ENCODE measurements around the gene AMPH. TPM values are rescaled to one million over a fixed set of nuclear protein-coding genes. Genes with fewer than 3 reads are reported as not detected.
"Not testable (repeated sequence)": the region's sequence is repeated elsewhere in the genome, so short reads cannot be mapped to it uniquely, and the experiment has no call there.

AMPH gene
- total RNA-seq, 1 donor from 2014 or later, result 1.2 TPM

GRCh38 chr7:38585572-38586354 lies 45.4 kb downstream of the AMPH start:
- intact Hi-C loops (cut with DNase I), result no loop called here
- no peak overlapping the region for H3K27ac ChIP-seq

GRCh38 chr7:38584443-38585210 lies 46.5 kb downstream of the AMPH start:
- intact Hi-C loops (cut with DNase I), result no loop called here
- ATAC-seq (no peak), DNase-seq (no peak)
- no peak for TF ChIP-seq CTCF (IDR thresholded peaks at IDR 0.05)
- Histone ChIP-seq H3K27ac (no peak overlapping the region), H3K27me3 (ENCODE audit: low read depth) (no peaks in the 10 kb centered on the region), H3K4me3 (no peak overlapping the region), H3K4me1 (no peaks in the 10 kb centered on the region), H3K9me3 (no peaks in the 10 kb centered on the region), H3K36me3 (no peaks in the 10 kb centered on the region)

More at GRCh38 chr7:38585572-38586354, 45.4 kb downstream of the AMPH start:
- no peaks in the 10 kb centered on the region for H3K9me3 ChIP-seq
- TF ChIP-seq CTCF (IDR thresholded peaks at IDR 0.05), result no peak
- ATAC-seq (no peak), DNase-seq (no peak)
- no peaks in the 10 kb centered on the region for H3K4me1 ChIP-seq
- no peaks in the 10 kb centered on the region for H3K27me3 ChIP-seq (ENCODE audit: low read depth)
- no peaks in the 10 kb centered on the region for H3K36me3 ChIP-seq
- no peak overlapping the region for H3K4me3 ChIP-seq

DNA sequence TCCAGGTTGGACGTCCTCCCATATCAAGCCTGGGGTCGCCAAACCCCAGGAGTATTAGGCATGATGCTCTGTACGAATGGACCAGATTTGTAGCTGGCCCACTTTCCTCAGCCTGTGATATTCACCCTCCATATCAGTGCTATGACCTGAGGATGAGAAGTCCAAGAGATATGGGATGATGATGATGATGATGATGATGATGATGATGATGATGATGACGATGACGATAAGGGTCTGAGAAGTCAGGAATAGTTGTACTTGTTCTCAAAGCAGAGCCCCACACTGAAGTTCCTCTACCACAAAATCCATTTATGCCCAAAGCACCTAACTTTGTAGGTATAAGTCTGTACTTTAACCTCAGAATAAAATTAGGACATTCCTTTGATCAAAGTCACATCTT lies 50.7 kb downstream of the AMPH start:
- ATAC-seq, result no peak
- Histone ChIP-seq H3K4me3 (no peak overlapping the region), H3K27me3 (ENCODE audit: low read depth) (no peaks in the 10 kb centered on the region), H3K27ac (no peak overlapping the region), H3K9me3 (no peaks in the 10 kb centered on the region), H3K36me3 (no peaks in the 10 kb centered on the region), H3K4me1 (no peaks in the 10 kb centered on the region)
- intact Hi-C loops (cut with DNase I), result no loop called here
- no peak for TF ChIP-seq CTCF (IDR thresholded peaks at IDR 0.05)
- DNase-seq, result no peak

GRCh38 chr7:38574086-38574485 lies 57.1 kb downstream of the AMPH start:
- DNase-seq, result no peak
- no peak for TF ChIP-seq CTCF (IDR thresholded peaks at IDR 0.05)

DNA sequence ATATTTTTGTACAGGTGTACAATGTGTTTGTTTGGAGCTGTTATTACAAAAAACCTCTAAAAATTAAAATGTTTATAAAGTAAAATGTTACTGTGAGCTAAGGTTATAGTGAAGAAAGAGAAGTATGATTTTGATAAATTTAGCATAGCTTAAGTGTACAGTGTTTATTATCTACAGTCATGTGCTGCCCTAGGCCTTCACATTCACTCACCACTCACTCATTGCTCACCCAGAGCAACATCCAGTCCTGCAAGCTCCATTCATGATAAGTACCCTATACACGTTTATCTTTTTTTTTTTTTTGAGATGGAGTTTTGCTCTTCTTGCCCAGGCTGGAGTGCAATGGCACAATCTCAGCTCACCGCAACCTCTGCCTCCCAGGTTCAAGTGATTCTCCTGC lies 59.6 kb downstream of the AMPH start:
- H3K9me3 ChIP-seq; ATAC-seq; H3K4me3 ChIP-seq; H3K4me1 ChIP-seq; DNase-seq; H3K27me3 ChIP-seq (ENCODE audit: low read depth); H3K27ac ChIP-seq; H3K36me3 ChIP-seq; intact Hi-C loops (cut with DNase I): not testable (repeated sequence)

More at GRCh38 chr7:38574086-38574485, 57.1 kb downstream of the AMPH start:
- intact Hi-C loops (cut with DNase I), result no loop called here
- Histone ChIP-seq H3K27me3 (ENCODE audit: low read depth) (no peaks in the 10 kb centered on the region), H3K9me3 (no peaks in the 10 kb centered on the region), H3K4me1 (no peaks in the 10 kb centered on the region), H3K36me3 (no peaks in the 10 kb centered on the region), H3K4me3 (no peak overlapping the region), H3K27ac (no peak overlapping the region)
- ATAC-seq, result no peak

GRCh38 chr7:38568497-38568896 lies 62.7 kb downstream of the AMPH start:
- intact Hi-C loops (cut with DNase I), result no loop called here
- H3K4me1 ChIP-seq, result no peaks in the 10 kb centered on the region
- H3K27ac ChIP-seq, result no peak overlapping the region
- H3K27me3 ChIP-seq (ENCODE audit: low read depth), result no peaks in the 10 kb centered on the region
- ATAC-seq (no peak), DNase-seq (no peak)
- no peaks in the 10 kb centered on the region for H3K36me3 ChIP-seq
- H3K4me3 ChIP-seq, result no peak overlapping the region
- no peaks in the 10 kb centered on the region for H3K9me3 ChIP-seq
- no peak for TF ChIP-seq CTCF (IDR thresholded peaks at IDR 0.05)
